Tibial nerve (tissue), 4 donors: Measurements from ENCODE around the gene TRNAU1AP. TPM values are rescaled to one million over a fixed set of nuclear protein-coding genes. Genes with fewer than 3 reads are reported as not detected.

Experiments
- DNase-seq, 2 donors: peaks; one replicate each; pipeline ENCODE4 v3.0.0-alpha.2; 2019; ENCODE audit warnings: low spot score in 2 of 2
- H3K27ac ChIP-seq, 4 donors: fragments of 200-600 bp; sonication (generic) in 3 of 4; one replicate each; pipeline ENCODE4 v1.5.1; 2017 to 2019; ENCODE audit warnings: mild to moderate bottlenecking in 1 of 4
- H3K27me3 ChIP-seq, 2 donors: fragments of 200-600 bp; sonication (generic) in 1 of 2; one replicate each; pipeline versions ENCODE4 v1.5.1 to v1.6.0; 2017 to 2019
- H3K36me3 ChIP-seq, 3 donors: fragments of 200-600 bp; sonication (generic); one replicate each; pipeline ENCODE4 v1.5.1; 2018 to 2019
- H3K4me1 ChIP-seq, 4 donors: fragments of 200-600 bp; sonication (generic) in 3 of 4; one replicate each; pipeline ENCODE4 v1.5.1; 2017 to 2019
- H3K4me3 ChIP-seq, 4 donors: fragments of 200-600 bp; sonication (generic) in 3 of 4; one replicate each; pipeline ENCODE4 v1.5.1; 2017 to 2019; ENCODE audit warnings: mild to moderate bottlenecking in 1 of 4, moderate library complexity in 1 of 4
- H3K9me3 ChIP-seq, 4 donors: fragments of 200-600 bp; sonication (generic) in 3 of 4; one replicate each; pipeline ENCODE4 v1.5.1; 2017 to 2019
- EP300 ChIP-seq, 2 donors: sonication (generic); formaldehyde crosslinking; IDR thresholded peaks; one replicate each; pipeline ENCODE4 v1.6.1; 2017; ENCODE audit warnings: antibody characterized with exemption in 2 of 2, mild to moderate bottlenecking in 1 of 2
- POLR2A ChIP-seq, 2 donors: fragments of 450-650 bp; IDR thresholded peaks; one replicate each; pipeline ENCODE4 v1.6.1; 2017; ENCODE audit warnings: antibody characterized with exemption in 2 of 2, mild to moderate bottlenecking in 2 of 2, moderate library complexity in 2 of 2
- WGBS, 2 donors: methylation state at CpG; one replicate each; pipeline ENCODE4 v1.1.5; 2018; 5-methylcytosine and 5-hydroxymethylcytosine counted together
- total RNA-seq, 4 donors: library from RNA; depleted of rRNA; stranded (reverse); fragments of >200 nt; gene quantifications; one replicate each; pipeline ENCODE4 v1.1.0, GENCODE V29; 2016
- TF ChIP-seq, protein P1 (sequence below), 5 experiments: fragments of 200-600 bp in 3 of 5; fragments of 450-650 bp in 2 of 5; sonication (generic) in 3 of 5; IDR thresholded peaks; one replicate each; pipeline ENCODE4 v1.5.1; 2016 to 2019; ENCODE audit warnings: antibody characterized with exemption in 5 of 5, mild to moderate bottlenecking in 3 of 5, moderate library complexity in 2 of 5

TRNAU1AP gene
- 10 to 100 TPM; 22.6 to 35.2 (median 29.3) TPM for total RNA-seq

DNA sequence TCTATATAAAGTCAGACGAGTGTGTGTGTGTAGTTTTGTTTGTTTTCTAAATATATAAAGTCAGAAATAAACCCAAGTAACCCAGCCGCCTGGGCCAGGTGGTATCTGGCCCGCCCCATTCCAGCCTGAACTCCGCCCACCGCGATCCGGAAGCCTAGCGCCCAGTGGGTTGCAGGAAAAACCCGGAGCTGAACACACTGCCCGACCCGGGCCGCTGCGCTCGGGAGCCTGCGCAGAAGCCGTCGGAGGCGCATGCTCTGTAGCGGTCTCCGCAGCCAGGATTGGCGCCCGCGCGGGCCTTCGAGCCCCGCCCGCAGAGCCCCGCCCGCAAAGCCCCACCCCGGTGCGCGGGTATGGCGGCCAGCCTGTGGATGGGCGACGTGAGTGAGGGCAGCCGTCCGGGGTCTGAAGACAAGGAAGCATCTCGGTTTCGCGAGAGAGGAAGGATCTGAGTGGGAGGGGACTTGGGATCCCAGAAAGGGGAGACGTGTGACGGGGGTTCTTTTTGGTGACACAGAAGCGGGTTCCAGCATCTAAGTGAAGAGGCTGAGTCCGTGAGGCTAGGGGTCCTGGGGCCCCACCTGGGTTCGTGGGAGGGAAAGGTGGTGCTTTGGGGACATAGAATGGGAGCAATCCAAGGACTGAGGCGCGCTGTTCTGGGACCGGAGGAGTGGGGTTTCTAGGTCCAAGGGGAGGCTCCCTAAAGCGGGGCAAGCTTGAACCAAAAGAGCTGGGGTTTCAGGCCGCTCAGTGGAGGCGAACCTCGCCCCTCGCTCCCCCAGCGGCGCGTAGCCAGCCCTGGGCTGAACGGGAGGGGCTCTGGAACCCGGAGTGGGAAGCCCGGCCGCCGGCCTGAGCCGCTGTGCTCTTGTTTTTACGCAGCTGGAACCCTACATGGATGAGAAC, at the start of gene TRNAU1AP:
TSS of gene TRNAU1AP (plus strand) at position 328 of the 906 bp plus-strand sequence. CDS start at position 354, 26 bp downstream.
- Histone ChIP-seq H3K36me3 (peaks cover 0 to 35% (median 2%) of the 10 kb centered on the region in 3 donors), H3K9me3 (no peaks in the 10 kb centered on the region), H3K4me1 (peaks cover 0 to 21% (median 5%) of the 10 kb centered on the region in 4 donors), H3K4me3 (peak within 1 kb of the TSS; percentile 59 to 79 (median 68)), H3K27me3 (no peaks in the 10 kb centered on the region), H3K27ac (peak within 1 kb of the TSS; percentile 68 to 91 (median 86))
- TF ChIP-seq EP300 (IDR thresholded peaks at IDR 0.05) (peak; percentile 97 to 98), POLR2A (IDR thresholded peaks at IDR 0.05) (peak; percentile 78 to 83)
- TF ChIP-seq, protein P1, sequence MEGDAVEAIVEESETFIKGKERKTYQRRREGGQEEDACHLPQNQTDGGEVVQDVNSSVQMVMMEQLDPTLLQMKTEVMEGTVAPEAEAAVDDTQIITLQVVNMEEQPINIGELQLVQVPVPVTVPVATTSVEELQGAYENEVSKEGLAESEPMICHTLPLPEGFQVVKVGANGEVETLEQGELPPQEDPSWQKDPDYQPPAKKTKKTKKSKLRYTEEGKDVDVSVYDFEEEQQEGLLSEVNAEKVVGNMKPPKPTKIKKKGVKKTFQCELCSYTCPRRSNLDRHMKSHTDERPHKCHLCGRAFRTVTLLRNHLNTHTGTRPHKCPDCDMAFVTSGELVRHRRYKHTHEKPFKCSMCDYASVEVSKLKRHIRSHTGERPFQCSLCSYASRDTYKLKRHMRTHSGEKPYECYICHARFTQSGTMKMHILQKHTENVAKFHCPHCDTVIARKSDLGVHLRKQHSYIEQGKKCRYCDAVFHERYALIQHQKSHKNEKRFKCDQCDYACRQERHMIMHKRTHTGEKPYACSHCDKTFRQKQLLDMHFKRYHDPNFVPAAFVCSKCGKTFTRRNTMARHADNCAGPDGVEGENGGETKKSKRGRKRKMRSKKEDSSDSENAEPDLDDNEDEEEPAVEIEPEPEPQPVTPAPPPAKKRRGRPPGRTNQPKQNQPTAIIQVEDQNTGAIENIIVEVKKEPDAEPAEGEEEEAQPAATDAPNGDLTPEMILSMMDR (IDR thresholded peaks at IDR 0.05): peak in 2 of 5 experiments; percentile 49 to 54
- peak; percentile 91 to 95 for DNase-seq
- 0 to 1% methylated on average over 47 to 59 of the region's 63 CpGs for WGBS, 2 donors

DNA sequence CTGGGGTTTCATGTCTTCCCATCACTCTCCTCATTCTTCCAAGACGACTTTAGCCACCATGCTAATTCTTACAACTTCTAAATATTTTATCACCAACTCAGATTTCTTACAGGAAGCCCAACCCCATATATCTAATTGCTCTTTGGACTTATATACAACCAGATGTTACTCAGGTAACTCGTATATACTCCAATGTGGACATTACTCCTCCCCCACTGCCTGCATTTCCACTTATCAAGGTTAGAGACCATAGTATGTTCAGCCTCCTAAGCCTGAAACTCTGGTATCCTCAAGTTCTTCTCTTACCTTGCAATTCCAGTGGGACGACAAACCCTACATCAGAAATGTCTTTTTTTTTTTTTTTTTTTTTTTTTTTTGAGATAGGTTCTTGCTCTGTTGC, 49.8 kb upstream of the TRNAU1AP start:
- 79 to 83% methylated on average over 3 of the region's 3 CpGs for WGBS, 2 donors
- Histone ChIP-seq H3K4me1 (peaks cover 0 to 21% (median 12%) of the 10 kb centered on the region in 4 donors), H3K9me3 (no peaks in the 10 kb centered on the region), H3K36me3 (peaks cover 0 to 26% (median 0%) of the 10 kb centered on the region in 3 donors), H3K27ac (no peak overlapping the region), H3K4me3 (no peak overlapping the region), H3K27me3 (no peaks in the 10 kb centered on the region)
- no peak for DNase-seq
- TF ChIP-seq EP300 (IDR thresholded peaks at IDR 0.05) (no peak), POLR2A (IDR thresholded peaks at IDR 0.05) (no peak)
- TF ChIP-seq, protein P1 (IDR thresholded peaks at IDR 0.05): no peak

DNA sequence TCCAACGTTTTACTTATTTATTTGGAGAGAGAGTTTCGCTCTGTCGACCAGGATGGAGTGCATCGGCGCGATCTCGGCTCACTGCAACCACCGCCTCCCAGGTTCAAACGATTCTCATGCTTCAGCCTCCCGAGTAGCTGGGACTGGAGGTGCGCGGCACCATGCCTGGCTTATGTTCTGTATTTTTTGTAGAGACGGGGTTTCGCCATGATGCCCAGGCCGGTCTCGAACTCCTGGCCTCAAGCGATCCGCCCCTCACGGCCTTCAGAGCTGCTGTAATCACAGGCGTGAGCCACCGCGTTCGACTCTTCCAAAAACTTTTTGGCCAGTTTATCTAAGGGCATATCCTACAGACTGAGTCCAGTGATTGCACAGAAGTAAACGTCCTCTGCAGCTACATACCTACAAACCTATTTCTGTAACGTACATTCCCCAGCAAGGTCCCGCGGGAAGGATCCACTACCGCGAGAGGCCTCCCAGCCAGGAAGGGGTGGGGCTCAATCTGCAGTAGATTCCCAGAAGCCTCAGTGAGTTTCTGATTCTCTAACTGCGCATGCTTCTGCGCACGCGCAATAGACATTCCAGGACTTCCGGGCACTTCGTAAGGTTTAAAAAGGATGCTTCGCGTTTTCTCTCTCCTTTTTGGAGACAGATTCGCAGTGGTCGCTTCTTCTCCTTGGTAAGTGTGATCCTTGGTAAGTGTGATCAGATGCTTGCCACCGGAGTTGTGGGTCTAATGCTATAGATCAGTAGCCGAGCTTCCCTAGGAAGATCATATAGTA, 47.3 kb upstream of the TRNAU1AP start, which contains the start of gene RCC1:
TSS of gene RCC1 (plus strand) at position 638 of the 782 bp plus-strand sequence. CDS start 23,824 bp downstream, outside the sequence.
- Histone ChIP-seq H3K4me1 (peaks cover 0 to 46% (median 32%) of the 10 kb centered on the region in 4 donors), H3K9me3 (no peaks in the 10 kb centered on the region), H3K27ac (peak within 1 kb of the TSS; percentile 37 to 88 (median 82)), H3K4me3 (peak within 1 kb of the TSS; percentile 47 to 81 (median 66)), H3K36me3 (peaks cover 0 to 34% (median 0%) of the 10 kb centered on the region in 3 donors), H3K27me3 (no peaks in the 10 kb centered on the region)
- peak; percentile 92 to 95 for DNase-seq
- TF ChIP-seq, protein P1 (IDR thresholded peaks at IDR 0.05): peak in 1 of 5 experiments; percentile 35
- TF ChIP-seq POLR2A (IDR thresholded peaks at IDR 0.05) (peak; percentile 87 to 92), EP300 (IDR thresholded peaks at IDR 0.05) (peak in 1 of 2 donors; percentile 99)
- 1 to 2% methylated on average over 41 of the region's 41 CpGs for WGBS, 2 donors

DNA sequence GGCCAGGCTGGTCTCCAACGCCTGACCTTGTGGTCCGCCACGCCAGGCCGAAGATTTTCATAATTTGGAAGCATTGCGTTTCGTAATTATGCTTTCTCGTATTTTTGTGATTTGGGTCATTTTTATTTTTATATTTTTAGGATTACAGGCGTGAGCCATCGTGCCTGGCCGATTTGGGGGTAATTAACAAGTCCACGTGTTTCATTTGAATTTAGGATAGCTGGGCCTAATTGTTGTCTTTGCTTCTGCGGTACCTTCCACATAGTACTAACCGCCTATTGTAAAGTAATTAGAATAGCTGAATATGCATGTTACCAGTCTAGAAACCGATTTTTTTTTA, 46.0 kb upstream of the TRNAU1AP start:
- H3K36me3 ChIP-seq: peaks cover 0 to 43% (median 0%) of the 10 kb centered on the region in 3 donors
- H3K27ac ChIP-seq: peak overlapping the region in 3 of 4 donors; percentile 80 to 88 (median 82)
- H3K4me3 ChIP-seq: peak overlapping the region; percentile 47 to 81 (median 66)
- TF ChIP-seq EP300 (IDR thresholded peaks at IDR 0.05) (no peak), POLR2A (IDR thresholded peaks at IDR 0.05) (no peak)
- no peaks in the 10 kb centered on the region for H3K27me3 ChIP-seq
- peaks cover 0 to 55% (median 33%) of the 10 kb centered on the region in 4 donors for H3K4me1 ChIP-seq
- no peaks in the 10 kb centered on the region for H3K9me3 ChIP-seq
- DNase-seq: no peak
- WGBS, 2 donors: 2 to 3% methylated on average over 14 of the region's 14 CpGs

DNA sequence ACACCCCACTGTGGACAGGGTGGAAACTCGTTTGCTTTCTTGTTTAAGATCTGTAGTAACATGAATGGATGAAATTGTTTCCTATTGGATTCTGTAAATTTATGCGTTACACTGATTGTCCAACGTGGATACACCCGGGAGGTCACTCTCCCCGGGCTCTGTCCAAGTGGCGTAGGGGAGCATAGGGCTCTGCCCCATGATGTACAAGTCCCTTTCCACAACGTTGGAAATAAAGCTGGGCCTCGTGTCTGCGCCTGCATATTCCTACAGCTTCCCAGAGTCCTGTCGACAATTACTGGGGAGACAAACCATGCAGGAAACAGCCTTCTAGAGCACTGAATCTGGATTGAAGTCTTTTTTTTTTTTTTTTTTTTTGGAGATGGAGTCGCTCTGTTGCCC, 45.6 kb upstream of the TRNAU1AP start:
- peaks cover 0 to 47% (median 0%) of the 10 kb centered on the region in 3 donors for H3K36me3 ChIP-seq
- peaks cover 0 to 58% (median 33%) of the 10 kb centered on the region in 4 donors for H3K4me1 ChIP-seq
- H3K4me3 ChIP-seq: peak overlapping the region; percentile 47 to 81 (median 66)

More for the DNA sequence above, 45.6 kb upstream of the TRNAU1AP start:
- 6 to 10% methylated on average over 11 of the region's 11 CpGs for WGBS, 2 donors
- Histone ChIP-seq H3K27me3 (no peaks in the 10 kb centered on the region), H3K27ac (peak overlapping the region in 3 of 4 donors; percentile 80 to 88 (median 82)), H3K9me3 (no peaks in the 10 kb centered on the region)
- TF ChIP-seq EP300 (IDR thresholded peaks at IDR 0.05): no peak
- TF ChIP-seq POLR2A (IDR thresholded peaks at IDR 0.05): no peak
- TF ChIP-seq, protein P1 (IDR thresholded peaks at IDR 0.05): no peak
- DNase-seq: no peak
